GM21717 (cell line): Measurements from ENCODE around the gene MAP1LC3A.

Experiments used
- ATAC-seq: cut with Tn5 transposase; IDR thresholded peaks from one replicate; pipeline ENCODE4 v1.9.1; 2021; ENCODE audit warnings: mild to moderate bottlenecking, moderate library complexity; ENCODE audit not compliant: unreplicated experiment

MAP1LC3A gene

GRCh38 chr20:34528921-34529297, 29.6 kb upstream of the MAP1LC3A start:
- no peak for ATAC-seq

GRCh38 chr20:34529742-34530141, 28.8 kb upstream of the MAP1LC3A start:
- ATAC-seq = no peak

- ATAC-seq = no peak
These were observed 28.2 kb upstream of the MAP1LC3A start for GRCh38 chr20:34530342-34530741.

- no peak for ATAC-seq
These were observed 26.8 kb upstream of the MAP1LC3A start for GRCh38 chr20:34531608-34532265.

- no peak for ATAC-seq
These were observed 26.2 kb upstream of the MAP1LC3A start for GRCh38 chr20:34532320-34532719.

GRCh38 chr20:34532756-34533155, 25.8 kb upstream of the MAP1LC3A start:
- ATAC-seq = no peak

GRCh38 chr20:34534391-34535165, 23.9 kb upstream of the MAP1LC3A start:
- no peak for ATAC-seq

GRCh38 chr20:34535301-34535840, 23.1 kb upstream of the MAP1LC3A start:
- no peak for ATAC-seq

GRCh38 chr20:34535857-34536256, 22.7 kb upstream of the MAP1LC3A start:
- no peak for ATAC-seq

- no peak for ATAC-seq
These were observed 21.6 kb upstream of the MAP1LC3A start for GRCh38 chr20:34536798-34537394.

- no peak for ATAC-seq
These were observed 20.9 kb upstream of the MAP1LC3A start for GRCh38 chr20:34537651-34538050.

- no peak for ATAC-seq
These were observed 19.8 kb upstream of the MAP1LC3A start for GRCh38 chr20:34538671-34539123.

GRCh38 chr20:34539756-34540155, 18.8 kb upstream of the MAP1LC3A start:
- ATAC-seq = no peak

GRCh38 chr20:34540596-34541263, 17.8 kb upstream of the MAP1LC3A start:
- no peak for ATAC-seq

- no peak for ATAC-seq
These were observed 17.1 kb upstream of the MAP1LC3A start for GRCh38 chr20:34541264-34541901.

GRCh38 chr20:34541917-34542316, 16.6 kb upstream of the MAP1LC3A start:
- no peak for ATAC-seq

- no peak for ATAC-seq
These were observed 16.1 kb upstream of the MAP1LC3A start for GRCh38 chr20:34542439-34542838.

GRCh38 chr20:34543463-34544056, 15.0 kb upstream of the MAP1LC3A start:
- ATAC-seq = no peak

- ATAC-seq = no peak
These were observed 14.3 kb upstream of the MAP1LC3A start for GRCh38 chr20:34544109-34544796.

GRCh38 chr20:34546751-34547181, 11.8 kb upstream of the MAP1LC3A start:
- ATAC-seq = no peak
